Mucosa of stomach (tissue), 1 donor: ENCODE data around the gene NKAIN2.

ENCODE experiments used
- H3K27me3 ChIP-seq: one replicate; pipeline ENCODE4 v1.7.0; 2013; ENCODE audit warnings: mild to moderate bottlenecking, low read length; ENCODE audit not compliant: control insufficient read depth, insufficient read depth
- H3K36me3 ChIP-seq: one replicate; pipeline ENCODE4 v1.7.0; 2013; ENCODE audit warnings: low read length; ENCODE audit not compliant: control insufficient read depth, insufficient read depth
- H3K4me1 ChIP-seq: one replicate; pipeline ENCODE4 v1.7.0; 2013; ENCODE audit warnings: mild to moderate bottlenecking, low read length; ENCODE audit not compliant: control insufficient read depth, insufficient read depth
- H3K4me3 ChIP-seq: one replicate; pipeline ENCODE4 v1.7.0; 2013; ENCODE audit warnings: low read length
- H3K9ac ChIP-seq: one replicate; pipeline ENCODE4 v1.7.0; 2013; ENCODE audit warnings: mild to moderate bottlenecking, low read length, moderate library complexity
- H3K9me3 ChIP-seq: one replicate; pipeline ENCODE4 v1.7.0; 2013; ENCODE audit warnings: mild to moderate bottlenecking, low read length, moderate library complexity; ENCODE audit not compliant: control insufficient read depth
- donor health status: Pancreatic carcinoma.

The NKAIN2 gene

DNA sequence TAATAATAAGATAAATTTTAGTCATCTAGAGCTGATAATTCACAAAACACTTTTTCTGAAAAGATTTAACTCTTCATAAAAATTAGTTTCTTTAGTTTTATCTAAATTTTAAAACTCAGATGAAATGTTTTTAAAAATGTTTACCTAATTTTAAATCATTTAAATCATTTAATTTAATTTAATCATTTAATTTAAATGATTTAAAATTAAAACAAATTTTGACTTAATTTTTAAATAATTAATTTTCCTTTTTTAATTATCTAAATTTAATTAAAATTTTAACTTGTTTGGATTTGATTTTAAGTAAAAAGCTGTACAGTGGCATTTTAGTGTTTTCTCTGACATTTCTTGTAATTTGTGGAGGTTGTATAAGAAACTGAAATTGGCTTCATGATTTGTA, 1026.8 kb downstream of the NKAIN2 start:
- Histone ChIP-seq H3K9me3 (no peaks in the 10 kb centered on the region), H3K27me3 (no peaks in the 10 kb centered on the region), H3K4me1 (no peaks in the 10 kb centered on the region), H3K4me3 (no peak overlapping the region), H3K9ac (no peak overlapping the region), H3K36me3 (no peaks in the 10 kb centered on the region)

DNA sequence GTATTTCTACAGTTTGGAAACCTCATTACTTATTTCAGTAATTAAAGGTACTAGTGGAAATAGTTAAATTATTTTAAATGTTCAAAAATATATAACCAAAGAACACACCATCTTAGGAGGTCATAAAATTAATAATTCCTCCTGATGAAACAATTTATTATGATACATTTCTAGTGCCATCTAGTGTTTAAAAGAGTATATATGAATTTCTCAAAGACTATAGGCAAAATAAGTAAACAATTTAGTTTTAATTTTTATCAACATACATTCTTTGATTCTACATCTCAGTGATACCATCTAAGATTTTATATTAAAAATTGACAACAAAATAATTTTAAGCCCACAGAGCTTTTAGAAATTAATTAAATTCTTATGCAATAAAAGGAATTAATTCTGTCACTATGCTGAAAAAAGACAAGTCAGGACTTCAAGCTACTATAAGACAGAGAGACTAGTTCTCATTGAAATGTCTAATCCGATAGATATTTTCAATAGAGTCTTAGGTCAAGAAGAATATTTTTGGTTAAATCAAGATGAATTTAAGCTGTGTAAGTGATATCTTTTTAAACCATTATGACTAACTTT, 1050.8 kb downstream of the NKAIN2 start:
- H3K4me3 ChIP-seq: no peak overlapping the region
- no peaks in the 10 kb centered on the region for H3K4me1 ChIP-seq

DNA sequence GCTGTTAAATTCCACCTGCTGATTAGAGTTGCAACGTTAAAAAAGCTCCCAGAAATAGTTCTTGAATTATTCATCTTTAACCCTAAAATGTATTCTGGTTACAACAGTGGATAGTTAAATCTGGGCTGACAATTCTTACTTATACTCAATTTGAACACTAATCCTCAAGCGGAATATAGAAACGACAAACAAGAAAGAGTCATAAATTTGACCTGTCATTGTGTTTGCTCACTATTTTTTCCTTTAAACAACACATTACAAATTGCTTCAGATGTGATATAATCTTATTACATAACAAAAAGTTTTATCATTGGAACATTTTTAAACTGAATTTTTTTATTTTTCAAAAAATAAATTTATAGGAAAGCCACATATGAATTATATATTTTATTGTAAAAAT, 1054.1 kb downstream of the NKAIN2 start:
- no peaks in the 10 kb centered on the region for H3K36me3 ChIP-seq

More for the DNA sequence above, 1050.8 kb downstream of the NKAIN2 start:
- Histone ChIP-seq H3K27me3 (peaks cover 4% of the 10 kb centered on the region), H3K36me3 (no peaks in the 10 kb centered on the region), H3K9ac (no peak overlapping the region), H3K9me3 (no peaks in the 10 kb centered on the region)

DNA sequence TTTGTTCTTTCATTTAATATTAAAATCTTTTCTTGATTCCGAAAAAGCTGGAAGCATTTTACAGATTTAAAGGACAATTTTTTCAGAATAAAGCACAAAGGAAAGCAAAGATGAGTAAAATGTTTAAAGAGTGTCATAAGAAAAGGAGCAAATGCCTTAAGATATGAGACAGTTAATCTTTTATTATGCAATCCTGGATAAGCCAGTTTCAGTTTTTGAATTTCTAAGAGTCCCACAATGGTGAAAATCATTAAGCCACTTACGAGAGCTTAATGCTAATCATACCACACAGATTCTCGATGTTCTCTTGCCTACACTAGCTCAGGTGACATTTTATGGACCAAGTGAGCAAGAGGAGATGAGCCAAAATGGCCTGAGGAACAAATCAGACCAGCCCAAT, 1054.9 kb downstream of the NKAIN2 start:
- H3K27me3 ChIP-seq: no peaks in the 10 kb centered on the region
- no peaks in the 10 kb centered on the region for H3K36me3 ChIP-seq
- H3K4me1 ChIP-seq: no peaks in the 10 kb centered on the region
- no peaks in the 10 kb centered on the region for H3K9me3 ChIP-seq
- H3K9ac ChIP-seq: no peak overlapping the region
- H3K4me3 ChIP-seq: no peak overlapping the region

More for the DNA sequence above, 1054.1 kb downstream of the NKAIN2 start:
- no peaks in the 10 kb centered on the region for H3K4me1 ChIP-seq
- H3K4me3 ChIP-seq: no peak overlapping the region
- H3K9me3 ChIP-seq: no peaks in the 10 kb centered on the region
- H3K27me3 ChIP-seq: no peaks in the 10 kb centered on the region
- no peak overlapping the region for H3K9ac ChIP-seq

DNA sequence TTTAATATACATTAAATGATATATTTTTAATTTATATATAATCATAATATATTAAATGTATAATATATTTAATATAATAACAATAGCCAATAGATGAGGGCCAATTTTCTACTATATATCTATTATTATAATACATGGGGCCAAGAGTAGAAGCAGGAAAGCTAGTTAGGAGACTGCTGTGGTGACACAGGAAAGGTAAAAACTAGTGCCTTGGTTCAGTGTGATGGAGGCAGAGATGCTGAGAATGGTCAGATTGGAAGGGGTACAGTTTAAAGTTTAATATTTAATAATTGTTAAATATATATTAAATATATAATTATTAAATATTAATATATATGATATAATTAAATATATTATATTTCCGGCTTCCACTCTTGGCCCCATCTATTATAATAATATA, 1055.7 kb downstream of the NKAIN2 start:
- Histone ChIP-seq H3K9me3 (no peaks in the 10 kb centered on the region), H3K4me3 (no peak overlapping the region), H3K36me3 (no peaks in the 10 kb centered on the region), H3K27me3 (no peaks in the 10 kb centered on the region), H3K4me1 (no peaks in the 10 kb centered on the region), H3K9ac (no peak overlapping the region)

DNA sequence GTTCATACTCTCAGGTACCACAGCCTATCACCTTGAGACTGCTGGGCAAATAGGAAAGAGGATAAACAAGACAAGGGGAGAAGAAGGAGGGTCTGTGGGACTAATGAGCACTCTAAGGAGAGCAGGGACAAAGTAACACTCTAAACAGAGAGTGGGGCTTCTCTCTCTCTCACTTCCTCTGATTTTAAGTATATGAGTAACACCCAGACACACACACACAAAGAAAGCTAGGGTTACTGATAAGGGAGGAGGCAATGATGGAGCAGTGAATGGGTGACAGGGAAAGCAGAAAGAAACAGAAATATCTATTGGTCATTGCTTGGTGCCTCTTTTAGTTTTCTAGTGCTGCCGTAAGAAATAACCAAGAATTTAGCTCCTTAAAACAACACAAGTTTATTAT, 1062.4 kb downstream of the NKAIN2 start:
- H3K4me3 ChIP-seq: no peak overlapping the region
- no peaks in the 10 kb centered on the region for H3K4me1 ChIP-seq
- no peak overlapping the region for H3K9ac ChIP-seq
- H3K36me3 ChIP-seq: no peaks in the 10 kb centered on the region
- H3K9me3 ChIP-seq: no peaks in the 10 kb centered on the region
- H3K27me3 ChIP-seq: no peaks in the 10 kb centered on the region

DNA sequence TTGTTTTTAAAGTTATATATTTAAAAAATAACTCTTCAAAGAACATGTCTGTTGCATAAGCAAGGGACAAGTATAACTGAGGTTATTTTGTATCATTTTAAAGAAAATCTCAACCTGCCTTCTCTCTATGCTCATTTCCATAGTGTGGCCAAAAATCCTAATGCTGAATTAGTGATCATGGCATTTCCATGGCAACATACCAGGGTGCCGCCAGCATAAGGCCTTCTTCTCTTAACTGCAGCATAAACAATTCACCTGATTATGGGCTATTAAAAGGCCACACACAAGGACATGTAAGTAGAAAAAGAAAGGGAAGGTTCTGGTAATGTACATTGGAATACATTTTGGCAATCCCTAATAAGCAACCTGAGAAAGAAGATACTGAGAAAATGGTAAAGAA, 1063.5 kb downstream of the NKAIN2 start:
- Histone ChIP-seq H3K4me1 (no peaks in the 10 kb centered on the region), H3K4me3 (no peak overlapping the region), H3K9me3 (no peaks in the 10 kb centered on the region), H3K36me3 (no peaks in the 10 kb centered on the region), H3K9ac (no peak overlapping the region), H3K27me3 (no peaks in the 10 kb centered on the region)

DNA sequence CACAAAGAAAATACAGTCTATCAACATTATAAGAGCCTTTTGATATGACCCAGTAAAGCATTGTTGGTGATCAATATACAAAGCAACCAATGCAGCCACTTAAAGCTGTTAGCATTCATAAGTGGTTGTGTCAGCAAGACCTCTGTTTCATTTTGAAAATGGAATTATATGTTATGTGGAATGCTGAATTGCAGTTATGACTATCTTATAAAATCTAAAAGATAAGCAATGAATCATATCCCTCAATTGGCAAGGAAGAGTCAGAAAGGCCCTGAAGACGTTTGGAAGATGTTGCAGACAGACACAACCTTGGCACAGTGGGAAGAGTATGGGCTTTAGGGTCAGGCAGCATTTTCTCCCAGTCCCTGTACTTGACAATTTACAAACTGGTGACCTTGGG, 1064.8 kb downstream of the NKAIN2 start:
- Histone ChIP-seq H3K4me3 (no peak overlapping the region), H3K4me1 (no peaks in the 10 kb centered on the region), H3K9me3 (no peaks in the 10 kb centered on the region), H3K9ac (no peak overlapping the region), H3K36me3 (no peaks in the 10 kb centered on the region), H3K27me3 (no peaks in the 10 kb centered on the region)

DNA sequence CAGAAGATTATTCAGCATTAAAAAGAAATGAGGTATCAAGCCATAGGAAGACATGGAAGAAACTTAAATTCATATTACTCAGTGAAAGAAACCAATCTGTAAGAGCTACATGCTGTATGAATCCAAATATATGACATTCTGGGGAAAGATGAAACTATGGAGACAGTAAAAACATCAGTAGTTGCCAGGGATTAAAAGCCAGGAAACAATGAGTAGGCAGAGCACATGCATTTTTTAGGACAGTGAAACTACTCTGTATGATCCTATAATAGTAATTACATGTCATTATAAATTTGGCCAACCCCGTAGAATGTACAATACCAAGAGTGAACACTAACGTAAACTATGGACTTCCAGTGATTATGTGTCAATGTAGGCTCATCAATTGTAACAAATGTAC, 1065.8 kb downstream of the NKAIN2 start:
- Histone ChIP-seq H3K27me3 (no peaks in the 10 kb centered on the region), H3K4me3 (no peak overlapping the region), H3K36me3 (no peaks in the 10 kb centered on the region)

DNA sequence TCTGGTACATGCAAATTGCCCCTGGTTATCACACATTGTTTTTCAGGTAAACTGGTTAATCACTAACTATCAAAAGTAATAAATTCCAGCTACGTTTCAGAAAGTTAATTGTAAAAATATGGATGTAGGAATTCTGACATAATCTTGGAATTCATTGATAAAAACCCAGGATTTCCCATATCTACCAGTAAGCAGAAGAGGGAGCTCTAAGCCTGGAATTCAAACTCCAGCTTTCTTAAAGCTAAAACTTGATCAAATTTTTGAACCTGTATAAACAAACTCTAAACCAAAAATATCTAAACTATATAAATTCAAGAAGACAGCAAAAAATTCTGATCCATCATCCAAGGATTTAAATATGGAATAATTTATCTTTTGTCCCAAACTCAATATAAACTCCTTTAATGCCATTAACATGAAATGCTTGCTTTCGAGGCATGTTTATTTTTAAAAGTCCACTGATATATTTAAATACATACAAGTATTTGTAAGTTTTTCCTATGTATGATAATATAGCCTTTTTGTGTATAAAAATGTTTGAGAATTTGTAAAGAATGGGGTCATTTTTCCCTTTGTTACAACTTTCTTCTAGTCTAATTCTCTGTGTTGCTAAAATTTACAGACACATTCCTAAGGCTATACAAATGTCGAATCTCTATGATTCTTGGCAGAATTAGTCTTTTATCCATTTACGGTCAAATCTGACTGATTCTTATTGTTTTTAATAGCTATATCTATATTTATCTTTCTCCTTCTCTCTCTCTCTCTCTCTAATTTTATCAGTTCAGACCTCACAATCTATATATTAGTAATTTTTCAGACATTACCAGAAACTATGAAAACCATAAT, 1067.2 kb downstream of the NKAIN2 start:
- no peaks in the 10 kb centered on the region for H3K36me3 ChIP-seq
- no peak overlapping the region for H3K4me3 ChIP-seq
- H3K27me3 ChIP-seq: no peaks in the 10 kb centered on the region
- H3K9me3 ChIP-seq: no peaks in the 10 kb centered on the region
- H3K4me1 ChIP-seq: no peaks in the 10 kb centered on the region
- H3K9ac ChIP-seq: no peak overlapping the region

More for the DNA sequence above, 1065.8 kb downstream of the NKAIN2 start:
- Histone ChIP-seq H3K9me3 (no peaks in the 10 kb centered on the region), H3K9ac (no peak overlapping the region), H3K4me1 (no peaks in the 10 kb centered on the region)

DNA sequence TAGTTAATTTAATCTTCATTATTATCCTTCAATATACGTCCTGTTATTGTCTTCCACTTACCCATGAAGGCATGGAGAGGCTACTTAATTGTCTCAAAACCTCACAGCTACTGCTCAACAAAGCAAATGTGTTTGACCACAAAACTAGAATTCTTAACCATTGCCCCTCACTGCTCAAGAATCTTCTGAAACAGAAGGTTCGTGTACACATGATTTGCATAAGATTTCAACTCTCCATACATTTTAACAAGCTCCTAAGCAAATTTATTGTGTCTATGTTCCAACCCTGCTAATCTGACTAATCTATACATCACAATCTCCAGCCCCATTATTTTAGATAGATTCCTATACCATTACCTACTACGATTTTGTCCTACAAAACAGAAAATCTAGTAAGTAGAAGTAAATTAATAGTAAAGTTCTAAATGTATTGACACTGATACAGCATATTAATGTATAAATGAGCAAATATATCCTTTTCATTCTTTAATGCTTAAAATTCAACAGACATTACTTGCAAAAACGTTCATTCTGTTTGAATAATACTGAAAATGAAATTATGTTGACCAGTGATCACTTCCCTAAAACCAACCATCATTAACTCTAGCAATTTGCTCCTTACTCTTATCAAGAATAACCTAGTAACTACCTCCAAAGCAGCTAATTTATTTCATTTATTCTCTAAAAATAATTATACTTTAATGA, 1068.8 kb downstream of the NKAIN2 start:
- no peaks in the 10 kb centered on the region for H3K27me3 ChIP-seq
- no peaks in the 10 kb centered on the region for H3K9me3 ChIP-seq
- H3K4me1 ChIP-seq: no peaks in the 10 kb centered on the region
- no peak overlapping the region for H3K4me3 ChIP-seq
- H3K9ac ChIP-seq: no peak overlapping the region
- H3K36me3 ChIP-seq: no peaks in the 10 kb centered on the region

DNA sequence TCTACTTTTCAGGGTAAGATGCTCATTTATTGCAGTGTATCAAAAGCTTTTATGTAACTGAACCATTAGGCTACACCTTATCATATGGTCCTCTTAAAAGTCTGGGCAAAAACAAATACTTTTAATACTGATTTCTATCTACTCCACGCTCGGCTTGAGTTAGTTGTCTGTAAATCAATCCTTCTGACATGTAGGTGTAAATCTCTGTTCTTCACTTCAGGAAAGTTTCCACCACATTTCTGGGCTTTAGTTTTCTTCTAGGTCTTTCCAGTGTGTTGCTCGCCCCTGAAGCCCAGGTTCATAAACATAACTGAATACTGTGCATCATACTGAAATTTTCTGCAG, 1069.4 kb downstream of the NKAIN2 start:
- Histone ChIP-seq H3K27me3 (no peaks in the 10 kb centered on the region), H3K4me1 (no peaks in the 10 kb centered on the region), H3K36me3 (no peaks in the 10 kb centered on the region), H3K4me3 (no peak overlapping the region), H3K9me3 (no peaks in the 10 kb centered on the region), H3K9ac (no peak overlapping the region)
